ENCODE measurements around the gene UCK2.

The UCK2 gene

DNA sequence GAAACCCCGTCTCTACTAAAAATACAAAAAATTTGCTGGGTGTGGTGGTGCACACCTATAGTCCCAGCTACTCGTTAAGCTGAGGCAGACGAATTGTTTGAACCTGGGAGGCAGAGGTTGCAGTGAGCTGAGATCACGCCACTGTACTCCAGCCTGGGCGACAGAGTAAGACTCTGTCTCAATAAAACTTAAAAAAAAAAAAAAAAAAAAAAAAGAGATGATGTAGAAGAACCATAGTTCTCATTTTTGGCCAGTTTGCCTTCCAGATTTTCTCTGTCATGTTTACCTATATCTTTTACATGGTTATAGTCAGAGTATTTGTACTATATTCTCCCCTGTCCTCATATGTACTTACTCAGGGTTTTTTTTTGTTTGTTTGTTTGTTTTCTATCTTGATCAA, 53.6 kb downstream of the UCK2 start:
- Histone ChIP-seq H3K27ac (ENCODE audit: low read depth, low read length, severe bottlenecking) (no peak overlapping the region), H3K9me3 (ENCODE audit: control insufficient read depth, low read length) (peaks cover 10% of the 10 kb centered on the region), H3K36me3 (ENCODE audit: control insufficient read depth, insufficient read depth, low read length) (peaks cover 28% of the 10 kb centered on the region), H3K4me3 (ENCODE audit: extremely low read depth, insufficient read depth, low read length, poor library complexity, severe bottlenecking) (no peak overlapping the region), H3K4me1 (ENCODE audit: control insufficient read depth, insufficient read depth, low read length, poor library complexity, severe bottlenecking) (peaks cover 28% of the 10 kb centered on the region)
- WGBS, 2 experiments (ENCODE audit: insufficient coverage in 2 of 2): 76 to 83% methylated on average over 2 to 3 of the region's 5 CpGs

DNA sequence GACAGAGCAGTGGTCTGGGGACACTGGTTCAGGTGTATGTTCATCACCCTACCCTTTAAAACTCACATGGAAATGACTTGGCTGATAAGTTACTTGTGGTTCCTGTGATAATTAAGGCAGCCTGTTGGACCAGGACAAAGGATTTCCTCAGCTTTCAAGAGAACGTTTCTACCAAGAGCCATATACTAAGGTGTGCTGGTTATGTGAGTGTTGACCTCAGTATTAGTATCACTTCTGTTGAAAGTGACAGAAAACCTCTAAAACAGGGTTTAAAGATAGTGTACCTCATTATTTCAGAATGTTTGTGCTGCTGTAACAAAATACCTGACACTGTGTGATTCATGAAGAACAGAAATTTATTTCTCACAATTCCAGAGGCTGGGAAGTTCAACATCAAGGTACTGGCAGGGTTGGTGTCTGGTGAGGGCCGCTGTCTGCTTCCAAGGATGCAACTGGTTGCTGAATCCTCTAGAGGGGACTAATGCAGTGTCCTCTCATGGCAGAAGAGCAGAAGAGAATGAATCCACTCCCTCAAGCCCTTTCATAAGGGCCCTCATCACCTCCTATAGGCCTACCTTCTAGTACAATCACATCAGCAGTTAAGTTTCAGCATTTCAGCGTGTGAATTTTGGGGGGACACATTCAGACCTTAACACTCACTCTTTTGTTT, 54.9 kb downstream of the UCK2 start:
- WGBS, 2 experiments (ENCODE audit: insufficient coverage in 2 of 2): 93 to 100% methylated on average over 1 to 2 of the region's 3 CpGs
- Histone ChIP-seq H3K27ac (ENCODE audit: low read depth, low read length, severe bottlenecking) (no peak overlapping the region), H3K4me1 (ENCODE audit: control insufficient read depth, insufficient read depth, low read length, poor library complexity, severe bottlenecking) (peaks cover 34% of the 10 kb centered on the region), H3K36me3 (ENCODE audit: control insufficient read depth, insufficient read depth, low read length) (peaks cover 21% of the 10 kb centered on the region), H3K9me3 (ENCODE audit: control insufficient read depth, low read length) (peaks cover 8% of the 10 kb centered on the region), H3K4me3 (ENCODE audit: extremely low read depth, insufficient read depth, low read length, poor library complexity, severe bottlenecking) (no peak overlapping the region)

DNA sequence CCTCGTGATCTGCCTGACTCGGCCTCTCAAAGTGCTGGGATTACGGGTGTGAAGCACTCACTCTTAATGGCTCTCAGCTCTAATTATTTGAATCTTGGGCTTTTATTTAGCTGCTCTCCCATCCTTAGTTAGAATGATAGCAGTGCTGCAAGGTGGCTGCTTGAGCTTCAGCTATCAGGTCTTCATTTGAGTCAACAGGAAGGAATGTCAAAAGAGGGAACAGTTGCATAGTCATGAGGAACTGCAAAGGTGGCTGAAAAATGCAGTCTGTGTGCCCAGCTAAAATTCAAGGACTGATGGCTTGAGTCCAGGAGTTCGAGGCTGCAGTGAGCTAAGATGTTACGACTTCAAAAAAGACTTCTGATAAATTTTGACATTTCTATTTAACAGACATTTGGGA, 55.6 kb downstream of the UCK2 start:
- Histone ChIP-seq H3K36me3 (ENCODE audit: control insufficient read depth, insufficient read depth, low read length) (peaks cover 14% of the 10 kb centered on the region), H3K4me3 (ENCODE audit: extremely low read depth, insufficient read depth, low read length, poor library complexity, severe bottlenecking) (no peak overlapping the region)
- WGBS, 2 experiments (ENCODE audit: insufficient coverage in 2 of 2): 83 to 100% methylated on average over 4 to 5 of the region's 5 CpGs

DNA sequence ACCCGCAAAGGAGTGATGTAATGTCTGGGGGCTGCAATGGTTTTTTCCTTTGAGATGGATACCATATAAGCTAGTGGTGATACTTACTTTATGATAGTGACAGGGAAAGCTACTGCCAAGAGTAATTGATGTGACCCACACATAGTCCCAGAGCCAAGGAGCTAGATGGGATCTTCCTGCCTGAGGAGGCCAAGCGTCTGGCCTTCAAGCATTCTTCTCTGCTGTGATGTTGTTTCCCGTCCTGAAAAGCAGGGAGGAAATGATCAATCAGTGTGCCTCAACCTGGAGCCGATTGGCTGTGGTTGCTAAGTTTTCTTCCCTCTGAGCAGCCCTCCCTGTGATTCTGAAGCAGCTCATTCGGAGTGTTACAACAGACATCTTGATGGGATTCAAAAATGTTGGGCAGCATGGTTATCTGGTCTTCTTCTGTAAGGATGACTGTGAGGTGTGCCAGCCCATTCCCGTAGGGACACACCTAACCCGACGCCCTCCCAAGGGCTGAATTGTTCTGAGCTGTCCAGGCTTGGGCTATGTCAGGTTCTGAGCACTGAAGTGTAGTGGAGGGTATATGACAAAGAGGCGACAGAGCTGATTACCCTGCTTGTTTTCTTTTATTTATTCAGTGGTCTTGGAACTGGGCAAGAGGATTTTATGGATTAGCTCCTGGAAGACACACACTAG, 56.7 kb downstream of the UCK2 start:
- peak overlapping the region; percentile 80 for H3K27ac ChIP-seq (ENCODE audit: low read depth, low read length, severe bottlenecking)

More for the DNA sequence above, 55.6 kb downstream of the UCK2 start:
- H3K9me3 ChIP-seq (ENCODE audit: control insufficient read depth, low read length): peaks cover under 1% of the 10 kb centered on the region
- peak overlapping the region; percentile 80 for H3K27ac ChIP-seq (ENCODE audit: low read depth, low read length, severe bottlenecking)
- H3K4me1 ChIP-seq (ENCODE audit: control insufficient read depth, insufficient read depth, low read length, poor library complexity, severe bottlenecking): peaks cover 34% of the 10 kb centered on the region

GRCh38 chr1:165884690-165885304, 57.4 kb downstream of the UCK2 start:
- Histone ChIP-seq H3K27ac (ENCODE audit: low read depth, low read length, severe bottlenecking) (peak overlapping the region; percentile 80), H3K9me3 (ENCODE audit: control insufficient read depth, low read length) (no peaks in the 10 kb centered on the region), H3K36me3 (ENCODE audit: control insufficient read depth, insufficient read depth, low read length) (peaks cover 8% of the 10 kb centered on the region), H3K4me1 (ENCODE audit: control insufficient read depth, insufficient read depth, low read length, poor library complexity, severe bottlenecking) (peaks cover 39% of the 10 kb centered on the region), H3K4me3 (ENCODE audit: extremely low read depth, insufficient read depth, low read length, poor library complexity, severe bottlenecking) (no peak overlapping the region)
- WGBS, 2 experiments (ENCODE audit: insufficient coverage in 2 of 2): 63 to 74% methylated on average over 2 to 4 of the region's 5 CpGs

More for the DNA sequence above, 56.7 kb downstream of the UCK2 start:
- Histone ChIP-seq H3K9me3 (ENCODE audit: control insufficient read depth, low read length) (no peaks in the 10 kb centered on the region), H3K36me3 (ENCODE audit: control insufficient read depth, insufficient read depth, low read length) (peaks cover 8% of the 10 kb centered on the region), H3K4me3 (ENCODE audit: extremely low read depth, insufficient read depth, low read length, poor library complexity, severe bottlenecking) (no peak overlapping the region), H3K4me1 (ENCODE audit: control insufficient read depth, insufficient read depth, low read length, poor library complexity, severe bottlenecking) (peaks cover 36% of the 10 kb centered on the region)
- 70 to 73% methylated on average over 8 of the region's 9 CpGs for WGBS, 2 experiments (ENCODE audit: insufficient coverage in 2 of 2)

DNA sequence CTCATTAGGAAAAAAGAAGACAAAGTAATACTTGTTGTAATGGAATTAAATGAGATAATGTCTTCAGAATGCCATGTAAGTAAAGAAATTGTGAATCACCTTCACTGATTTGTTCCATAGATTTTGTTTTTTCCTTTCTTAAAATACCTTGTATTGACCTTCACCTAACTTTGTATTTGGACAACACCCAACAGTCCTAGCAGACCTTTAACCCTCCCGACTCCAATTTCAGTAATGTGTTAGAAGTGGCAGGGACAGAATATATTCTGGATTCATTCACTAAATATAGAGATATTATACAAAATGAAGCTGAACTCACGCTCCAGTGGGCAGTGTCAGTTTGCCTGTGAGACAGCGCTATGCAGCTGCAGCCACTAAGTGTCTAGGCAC, 57.9 kb downstream of the UCK2 start:
- H3K9me3 ChIP-seq (ENCODE audit: control insufficient read depth, low read length): no peaks in the 10 kb centered on the region
- H3K4me3 ChIP-seq (ENCODE audit: extremely low read depth, insufficient read depth, low read length, poor library complexity, severe bottlenecking): no peak overlapping the region
- H3K36me3 ChIP-seq (ENCODE audit: control insufficient read depth, insufficient read depth, low read length): peaks cover 13% of the 10 kb centered on the region
- 100% methylated on average over 2 of the region's 3 CpGs; no CpG with 5 or more reads in 1 of the 2 experiments for WGBS, 2 experiments (ENCODE audit: insufficient coverage in 2 of 2)
- H3K27ac ChIP-seq (ENCODE audit: low read depth, low read length, severe bottlenecking): no peak overlapping the region
- peaks cover 40% of the 10 kb centered on the region for H3K4me1 ChIP-seq (ENCODE audit: control insufficient read depth, insufficient read depth, low read length, poor library complexity, severe bottlenecking)

- H3K36me3 ChIP-seq (ENCODE audit: control insufficient read depth, insufficient read depth, low read length): peaks cover 14% of the 10 kb centered on the region
- no peak overlapping the region for H3K4me3 ChIP-seq (ENCODE audit: extremely low read depth, insufficient read depth, low read length, poor library complexity, severe bottlenecking)
- WGBS, 2 experiments (ENCODE audit: insufficient coverage in 2 of 2): 100% methylated on average over 1 to 2 of the region's 2 CpGs
- no peaks in the 10 kb centered on the region for H3K9me3 ChIP-seq (ENCODE audit: control insufficient read depth, low read length)
- H3K27ac ChIP-seq (ENCODE audit: low read depth, low read length, severe bottlenecking): no peak overlapping the region
- peaks cover 49% of the 10 kb centered on the region for H3K4me1 ChIP-seq (ENCODE audit: control insufficient read depth, insufficient read depth, low read length, poor library complexity, severe bottlenecking)
These were observed 58.8 kb downstream of the UCK2 start for GRCh38 chr1:165886193-165886592.

GRCh38 chr1:165886983-165887382, 59.6 kb downstream of the UCK2 start:
- Histone ChIP-seq H3K4me3 (ENCODE audit: extremely low read depth, insufficient read depth, low read length, poor library complexity, severe bottlenecking) (no peak overlapping the region), H3K27ac (ENCODE audit: low read depth, low read length, severe bottlenecking) (no peak overlapping the region), H3K9me3 (ENCODE audit: control insufficient read depth, low read length) (no peaks in the 10 kb centered on the region), H3K36me3 (ENCODE audit: control insufficient read depth, insufficient read depth, low read length) (peaks cover 20% of the 10 kb centered on the region), H3K4me1 (ENCODE audit: control insufficient read depth, insufficient read depth, low read length, poor library complexity, severe bottlenecking) (peaks cover 47% of the 10 kb centered on the region)
- 100% methylated on average over 1 of the region's 2 CpGs for WGBS, 2 experiments (ENCODE audit: insufficient coverage in 2 of 2)

DNA sequence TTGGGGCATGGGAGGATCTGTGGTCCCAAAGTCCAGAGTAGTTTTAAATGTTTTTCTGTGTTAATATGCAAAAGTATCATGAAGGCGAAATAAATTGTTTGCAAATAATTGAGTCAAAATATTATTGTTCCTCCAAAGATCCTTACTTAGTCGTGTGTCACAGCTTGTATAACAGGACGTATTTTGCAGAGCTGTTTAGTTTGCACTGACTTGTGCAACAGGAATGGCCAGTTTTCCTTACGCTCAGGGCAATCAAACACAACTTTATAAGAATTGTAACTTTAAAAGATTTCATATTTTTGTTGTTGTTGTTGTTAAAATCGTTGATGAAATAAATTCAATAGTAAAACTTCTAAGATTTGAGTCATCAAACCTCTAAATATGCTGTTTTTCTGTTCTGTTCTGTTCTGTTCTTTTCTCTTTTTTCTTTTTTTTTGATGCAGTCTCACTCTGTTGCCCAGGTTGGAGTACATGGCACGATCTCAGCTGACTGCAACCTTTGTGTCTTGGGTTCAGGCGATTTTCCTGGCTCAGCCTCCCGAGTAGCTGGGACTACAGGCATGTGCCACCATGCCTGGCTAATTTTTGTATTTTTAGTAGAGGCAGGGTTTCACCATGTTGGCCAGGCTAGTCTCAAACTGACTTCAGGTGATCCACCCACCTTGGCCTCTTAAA, 60.6 kb downstream of the UCK2 start:
- H3K4me1 ChIP-seq (ENCODE audit: control insufficient read depth, insufficient read depth, low read length, poor library complexity, severe bottlenecking): peaks cover 45% of the 10 kb centered on the region
- H3K36me3 ChIP-seq (ENCODE audit: control insufficient read depth, insufficient read depth, low read length): peaks cover 23% of the 10 kb centered on the region
- 89 to 100% methylated on average over 3 to 4 of the region's 8 CpGs for WGBS, 2 experiments (ENCODE audit: insufficient coverage in 2 of 2)
- H3K27ac ChIP-seq (ENCODE audit: low read depth, low read length, severe bottlenecking): no peak overlapping the region
- no peaks in the 10 kb centered on the region for H3K9me3 ChIP-seq (ENCODE audit: control insufficient read depth, low read length)
- no peak overlapping the region for H3K4me3 ChIP-seq (ENCODE audit: extremely low read depth, insufficient read depth, low read length, poor library complexity, severe bottlenecking)

DNA sequence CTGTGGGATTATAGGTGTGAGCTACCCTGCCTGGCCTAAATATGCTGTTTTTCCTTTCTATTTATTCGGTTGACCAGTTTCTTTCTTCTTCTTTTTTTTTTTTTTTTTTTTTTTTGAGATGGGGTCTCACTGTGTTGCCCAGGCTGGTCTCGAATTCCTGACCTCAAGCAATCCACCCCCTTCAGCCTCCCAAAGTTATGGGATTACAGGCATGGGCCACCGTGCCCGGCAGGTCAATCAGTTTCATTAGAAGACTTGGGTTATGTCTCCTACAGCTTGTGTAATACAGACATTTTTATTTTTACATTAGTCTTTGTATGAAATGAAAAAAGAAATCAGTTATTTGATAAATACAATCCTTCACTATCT, 61.1 kb downstream of the UCK2 start:
- Histone ChIP-seq H3K4me1 (ENCODE audit: control insufficient read depth, insufficient read depth, low read length, poor library complexity, severe bottlenecking) (peaks cover 39% of the 10 kb centered on the region), H3K36me3 (ENCODE audit: control insufficient read depth, insufficient read depth, low read length) (peaks cover 28% of the 10 kb centered on the region), H3K4me3 (ENCODE audit: extremely low read depth, insufficient read depth, low read length, poor library complexity, severe bottlenecking) (no peak overlapping the region), H3K27ac (ENCODE audit: low read depth, low read length, severe bottlenecking) (no peak overlapping the region), H3K9me3 (ENCODE audit: control insufficient read depth, low read length) (no peaks in the 10 kb centered on the region)
- WGBS, 2 experiments (ENCODE audit: insufficient coverage in 2 of 2): no CpG with 5 or more reads among the region's 4 CpGs

All from mesodermal cell (in vitro differentiated cells).